GM19467 (cell line): ENCODE results near the gene CLEC3B.

ENCODE experiments used
- ATAC-seq: cut with Tn5 transposase; IDR thresholded peaks from one replicate; pipeline ENCODE4 v1.9.1; 2021; ENCODE audit warnings: mild to moderate bottlenecking, moderate library complexity; ENCODE audit not compliant: unreplicated experiment

CLEC3B gene

GRCh38 chr3:45002720-45003119 is 23.4 kb upstream of the CLEC3B start:
- no peak for ATAC-seq

- ATAC-seq, result no peak
Observed at GRCh38 chr3:45003406-45003805, 22.7 kb upstream of the CLEC3B start.

GRCh38 chr3:45003859-45004258 is 22.2 kb upstream of the CLEC3B start:
- no peak for ATAC-seq

- ATAC-seq, result no peak
Observed at GRCh38 chr3:45007091-45007490, 19.0 kb upstream of the CLEC3B start.

GRCh38 chr3:45008117-45008516 is 18.0 kb upstream of the CLEC3B start:
- no peak for ATAC-seq

GRCh38 chr3:45009868-45010267 is 16.2 kb upstream of the CLEC3B start:
- no peak for ATAC-seq

- ATAC-seq, result no peak
Observed at GRCh38 chr3:45010811-45011333, 15.2 kb upstream of the CLEC3B start.

- ATAC-seq, result no peak
Observed at GRCh38 chr3:45011756-45012508, 14.2 kb upstream of the CLEC3B start.

- no peak for ATAC-seq
Observed at GRCh38 chr3:45012577-45012976, 13.5 kb upstream of the CLEC3B start.

GRCh38 chr3:45016916-45017315 is 9.2 kb upstream of the CLEC3B start:
- no peak for ATAC-seq

- no peak for ATAC-seq
Observed at GRCh38 chr3:45017821-45018220, 8.3 kb upstream of the CLEC3B start.

- ATAC-seq, result no peak
Observed at GRCh38 chr3:45020534-45020933, 5.6 kb upstream of the CLEC3B start.

GRCh38 chr3:45021524-45022297 is 4.4 kb upstream of the CLEC3B start:
- ATAC-seq, result no peak

- no peak for ATAC-seq
Observed at GRCh38 chr3:45023675-45024074, 2.4 kb upstream of the CLEC3B start.

- ATAC-seq, result no peak
Observed at GRCh38 chr3:45024542-45025255, 1.4 kb upstream of the CLEC3B start.

GRCh38 chr3:45026957-45027356 is 854 bp downstream of the CLEC3B start:
- no peak for ATAC-seq

- no peak for ATAC-seq
Observed at GRCh38 chr3:45027441-45027840, 1.3 kb downstream of the CLEC3B start.

- ATAC-seq, result no peak
Observed at GRCh38 chr3:45029216-45029615, 3.1 kb downstream of the CLEC3B start.

- no peak for ATAC-seq
Observed at GRCh38 chr3:45029661-45030060, 3.6 kb downstream of the CLEC3B start.

GRCh38 chr3:45031531-45031930 is 5.4 kb downstream of the CLEC3B start:
- no peak for ATAC-seq

- no peak for ATAC-seq
Observed at GRCh38 chr3:45032113-45032512, 6.0 kb downstream of the CLEC3B start.
